ENCODE measurements around the gene TYMS. TPM values are rescaled to one million over a fixed set of nuclear protein-coding genes. Genes with fewer than 3 reads are reported as not detected.
A peak's percentile ranks its signal among the peaks of the same experiment; 100 is the strongest.

Gene TYMS
- total RNA-seq, 1 experiment from 2014 or later: 72.3 TPM

GRCh38 chr18:711310-711656 lies 53.8 kb downstream of the TYMS start:
- no peak for DNase-seq (ENCODE audit: low read depth)

GRCh38 chr18:711657-712400 lies 54.4 kb downstream of the TYMS start:
- peak; percentile 83 for DNase-seq (ENCODE audit: low read depth)

DNA sequence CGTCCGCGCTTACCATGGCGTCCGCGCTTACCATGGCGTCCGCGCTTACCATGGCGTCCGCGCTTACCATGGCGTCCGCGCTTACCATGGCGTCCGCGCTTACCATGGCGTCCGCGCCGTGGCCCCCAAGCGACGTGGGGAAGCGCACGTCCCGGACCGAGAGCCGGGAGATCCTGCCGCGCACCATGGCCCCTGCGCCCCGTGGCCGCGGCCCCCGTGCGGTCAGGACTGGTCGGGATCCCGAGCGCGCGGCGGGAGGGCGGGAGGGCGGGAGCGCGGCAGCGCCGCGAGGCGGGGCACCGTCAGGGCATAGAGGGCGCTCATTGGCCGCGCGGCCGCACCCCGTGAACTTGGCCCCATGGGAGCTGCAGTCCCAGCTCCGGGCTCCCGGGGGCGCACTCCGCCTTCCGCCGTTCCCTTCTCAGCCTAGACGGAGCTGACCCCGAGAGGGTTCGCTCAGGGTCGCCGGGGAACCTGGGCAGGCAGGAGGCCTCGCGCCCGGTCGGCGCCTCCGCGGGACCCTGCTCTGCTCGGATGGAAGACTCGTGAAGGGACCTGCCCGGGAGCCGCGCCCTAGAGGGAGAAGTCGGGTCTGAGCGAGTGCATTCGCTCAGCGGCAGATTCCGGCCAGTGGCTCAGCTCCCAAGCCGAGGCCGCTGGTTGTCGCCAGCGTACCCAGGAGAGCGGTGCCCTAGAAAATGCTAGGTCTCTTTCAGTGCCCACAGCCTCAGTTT lies 55.1 kb downstream of the TYMS start, which contains the start of gene ENOSF1:
TSS of gene ENOSF1 (minus strand) at position 230 of the 734 bp plus-strand sequence. CDS start at position 187, 43 bp downstream.
- peak; percentile 65 for DNase-seq (ENCODE audit: low read depth)

DNA sequence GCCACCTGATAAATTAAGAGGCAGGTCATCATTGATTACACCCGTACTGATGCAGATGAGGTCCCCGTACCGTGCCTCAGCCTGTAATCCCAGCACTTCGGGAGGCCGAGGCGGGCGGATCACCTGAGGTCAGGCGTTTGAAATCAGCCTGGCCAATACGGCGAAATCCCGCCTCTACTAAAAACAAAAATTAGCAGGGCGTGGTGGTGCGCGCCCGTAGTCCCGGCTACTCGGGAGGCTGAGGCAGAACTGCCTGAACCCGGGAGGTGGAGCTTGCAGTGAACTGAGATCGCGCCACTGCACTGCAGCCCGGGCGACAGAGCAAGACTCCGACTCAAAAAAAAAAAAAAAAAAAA lies 55.7 kb downstream of the TYMS start:
- no peak for DNase-seq (ENCODE audit: low read depth)

GRCh38 chr18:715626-716025 lies 58.2 kb downstream of the TYMS start:
- peak; percentile 94 for DNase-seq (ENCODE audit: low read depth)

DNA sequence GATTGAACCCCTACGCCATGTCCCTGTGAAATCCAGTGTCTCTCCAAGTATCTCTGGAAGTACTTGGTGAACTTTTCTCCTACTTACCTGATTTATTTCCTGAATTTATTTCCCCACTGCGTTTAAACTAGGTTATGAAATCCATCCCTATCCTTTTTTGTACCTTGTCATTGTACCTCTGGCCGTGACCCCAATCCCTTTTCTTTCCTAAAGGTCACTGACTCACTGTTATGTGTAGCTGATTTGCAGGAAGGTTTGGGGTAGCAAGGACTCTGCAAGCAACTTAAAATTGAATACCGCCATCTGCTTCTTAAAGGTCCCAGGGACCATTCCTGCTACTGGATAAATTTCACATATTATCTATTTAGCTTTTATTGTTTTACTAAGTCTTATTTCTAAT lies 59.5 kb downstream of the TYMS start:
- DNase-seq (ENCODE audit: low read depth): no peak

Other genes starting within 250 kb of the TYMS start
- 0.32 and 1.1 TPM in 2 replicates for gene COLEC12, start 157.0 kb upstream of the TYMS start, total RNA-seq (2014; rRNA removed)
- not detected in 2 replicates for gene CETN1, start 77.3 kb upstream of the TYMS start, total RNA-seq (2014; rRNA removed)
- gene CLUL1, start 60.7 kb upstream of the TYMS start, total RNA-seq (2014; rRNA removed): not detected in 2 replicates
- 25.8 and 26.2 TPM in 2 replicates for gene ENOSF1, start 55.0 kb downstream of the TYMS start, total RNA-seq (2014; rRNA removed)
- 112 and 124 TPM in 2 replicates for gene YES1, start 154.6 kb downstream of the TYMS start, total RNA-seq (2014; rRNA removed)
- gene ADCYAP1, start 247.2 kb downstream of the TYMS start, total RNA-seq (2014; rRNA removed): not detected in 2 replicates